Kidney (tissue), 14 donors: ENCODE measurements around the gene CCDC63. TPM values are rescaled to one million over a fixed set of nuclear protein-coding genes. Genes with fewer than 3 reads are reported as not detected.

Experiments
- DNase-seq, 5 donors: peaks; one replicate each; pipeline ENCODE4 v3.0.0-alpha.2; 2013 to 2020
- FAIRE-seq: peaks from 2 replicates; lab custom pipeline; 2012; peaks lifted over from hg19 to GRCh38; lab: Jason Lieb, UNC
- H3K27ac ChIP-seq, 2 donors: one replicate each; pipeline ENCODE4 v1.7.0; 2013; ENCODE audit warnings: low read depth in 2 of 2, low read length in 2 of 2, inconsistent platforms in 1 of 2
- H3K27me3 ChIP-seq: one replicate; pipeline ENCODE4 v1.7.1; 2013; ENCODE audit warnings: low read length, inconsistent platforms; ENCODE audit not compliant: control insufficient read depth, insufficient read depth
- H3K36me3 ChIP-seq, 3 donors: one replicate each; pipeline versions ENCODE4 v1.7.0 to v1.7.1; 2013; ENCODE audit warnings: low read length in 3 of 3, control low read depth in 1 of 3, inconsistent platforms in 1 of 3; ENCODE audit not compliant: insufficient read depth in 3 of 3, control insufficient read depth in 2 of 3
- H3K4me1 ChIP-seq, 3 donors: one replicate each; pipeline versions ENCODE4 v1.7.0 to v1.7.1; 2013; ENCODE audit warnings: low read length in 3 of 3, inconsistent platforms in 1 of 3, low read depth in 1 of 3; ENCODE audit not compliant: control insufficient read depth in 2 of 3, insufficient read depth in 2 of 3
- H3K4me3 ChIP-seq, 3 donors: one replicate each; pipeline versions ENCODE4 v1.7.0 to v1.8.1; 2013; ENCODE audit warnings: low read length in 3 of 3, control low read depth in 1 of 3, inconsistent platforms in 1 of 3
- H3K9ac ChIP-seq, 3 donors: one replicate each; pipeline versions ENCODE4 v1.7.0 to v1.7.1; 2013; ENCODE audit warnings: low read length in 3 of 3, control low read depth in 1 of 3, inconsistent platforms in 1 of 3
- H3K9me3 ChIP-seq, 3 donors: one replicate each; pipeline versions ENCODE4 v1.7.0 to v1.7.1; 2013; ENCODE audit warnings: low read length in 3 of 3, control low read depth in 1 of 3, inconsistent platforms in 1 of 3; ENCODE audit not compliant: control insufficient read depth in 2 of 3, insufficient read depth in 1 of 3
- intact Hi-C: fragments of 100-400 bp; cut with DNase I; formaldehyde crosslinking; loops from one replicate; pipeline ENCODE4 v1.11.1; 2022
- polyA plus RNA-seq: library from polyadenylated mRNA; stranded (reverse); fragments of 350-450 nt; fragmentation: Illumina TruSeq; extraction: RNeasy Lipid Tissue Mini Kit (QIAGEN cat#74804); gene quantifications from one replicate; pipeline ENCODE4 v1.2.3, GENCODE V29; 2014; ENCODE audit warnings: low read depth, low replicate concordance; ENCODE audit not compliant: insufficient read depth
- total RNA-seq: library from RNA; stranded (reverse); fragmentation: NEBNext Ultra II Directional; extraction: Animal tissue kit (Norgen Biotek cat#: 25700); gene quantifications from one replicate; pipeline ENCODE4 v1.2.1, GENCODE V29; 2021
- TF ChIP-seq, protein P1 (sequence below): IDR thresholded peaks from 3 replicates; pipeline ENCODE4 v1.5.1; 2012; ENCODE audit warnings: mild to moderate bottlenecking, moderate library complexity, borderline replicate concordance; ENCODE audit not compliant: insufficient read depth; ENCODE audit errors: extremely low read depth
- donor health status: control.
- donor health status: control.
- donor health status: control.
- donor health status: control.
- donor health status: control.
- donor health status: DM: yes; HTN: yes; CAD: no.
- donor health status: Normal renal cell carcinoma (clear cell type).

The CCDC63 gene
- total and polyA plus RNA-seq, 2 donors from 2014 or later: not detected

DNA sequence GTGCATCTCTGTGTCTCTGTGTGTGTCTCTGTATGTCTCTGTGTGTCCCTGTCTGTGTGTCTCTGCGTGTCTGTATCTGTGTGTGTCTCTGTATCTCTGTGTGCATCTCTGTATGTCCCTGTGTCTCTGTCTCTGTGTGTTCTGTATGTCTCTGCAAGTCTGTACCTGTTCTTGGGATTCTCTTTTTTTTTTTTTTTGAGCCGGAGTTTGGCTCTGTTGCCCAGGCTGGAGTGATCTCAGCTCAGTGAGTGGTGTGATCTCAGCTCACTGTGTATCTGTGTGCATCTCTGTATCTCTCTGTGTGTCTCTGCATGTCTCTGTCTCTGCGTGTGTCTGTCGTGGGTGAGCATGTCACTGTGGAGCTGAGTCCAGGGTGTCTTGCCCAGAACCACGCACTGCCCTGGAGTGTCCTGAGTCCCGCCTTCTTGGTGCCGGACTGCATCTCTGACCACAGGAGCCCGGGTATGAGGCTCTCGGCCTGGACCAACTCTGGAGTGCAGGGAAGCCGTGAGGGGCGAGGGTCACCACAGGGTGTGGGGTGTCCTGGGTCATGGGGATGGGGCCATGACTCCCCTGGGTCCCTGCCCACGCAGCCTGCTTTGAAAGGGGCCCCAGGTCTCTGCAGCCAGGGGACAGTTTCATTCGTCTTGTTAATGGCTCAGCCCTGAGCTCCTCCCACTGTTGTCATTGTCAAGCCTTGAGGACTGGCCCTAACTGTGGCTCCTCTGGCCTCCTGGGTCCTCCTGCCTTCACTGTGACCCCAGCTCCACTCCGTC, 61.8 kb downstream of the CCDC63 start:
- peak in 1 of 5 donors; percentile 39 for DNase-seq
- Histone ChIP-seq H3K4me1 (no peaks in the 10 kb centered on the region), H3K9me3 (no peaks in the 10 kb centered on the region), H3K9ac (no peak overlapping the region), H3K27ac (no peak overlapping the region), H3K4me3 (no peak overlapping the region), H3K36me3 (no peaks in the 10 kb centered on the region), H3K27me3 (no peaks in the 10 kb centered on the region)
- TF ChIP-seq, protein P1, sequence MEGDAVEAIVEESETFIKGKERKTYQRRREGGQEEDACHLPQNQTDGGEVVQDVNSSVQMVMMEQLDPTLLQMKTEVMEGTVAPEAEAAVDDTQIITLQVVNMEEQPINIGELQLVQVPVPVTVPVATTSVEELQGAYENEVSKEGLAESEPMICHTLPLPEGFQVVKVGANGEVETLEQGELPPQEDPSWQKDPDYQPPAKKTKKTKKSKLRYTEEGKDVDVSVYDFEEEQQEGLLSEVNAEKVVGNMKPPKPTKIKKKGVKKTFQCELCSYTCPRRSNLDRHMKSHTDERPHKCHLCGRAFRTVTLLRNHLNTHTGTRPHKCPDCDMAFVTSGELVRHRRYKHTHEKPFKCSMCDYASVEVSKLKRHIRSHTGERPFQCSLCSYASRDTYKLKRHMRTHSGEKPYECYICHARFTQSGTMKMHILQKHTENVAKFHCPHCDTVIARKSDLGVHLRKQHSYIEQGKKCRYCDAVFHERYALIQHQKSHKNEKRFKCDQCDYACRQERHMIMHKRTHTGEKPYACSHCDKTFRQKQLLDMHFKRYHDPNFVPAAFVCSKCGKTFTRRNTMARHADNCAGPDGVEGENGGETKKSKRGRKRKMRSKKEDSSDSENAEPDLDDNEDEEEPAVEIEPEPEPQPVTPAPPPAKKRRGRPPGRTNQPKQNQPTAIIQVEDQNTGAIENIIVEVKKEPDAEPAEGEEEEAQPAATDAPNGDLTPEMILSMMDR: no peak
- intact Hi-C loops: no loop called here
- FAIRE-seq: no peak

DNA sequence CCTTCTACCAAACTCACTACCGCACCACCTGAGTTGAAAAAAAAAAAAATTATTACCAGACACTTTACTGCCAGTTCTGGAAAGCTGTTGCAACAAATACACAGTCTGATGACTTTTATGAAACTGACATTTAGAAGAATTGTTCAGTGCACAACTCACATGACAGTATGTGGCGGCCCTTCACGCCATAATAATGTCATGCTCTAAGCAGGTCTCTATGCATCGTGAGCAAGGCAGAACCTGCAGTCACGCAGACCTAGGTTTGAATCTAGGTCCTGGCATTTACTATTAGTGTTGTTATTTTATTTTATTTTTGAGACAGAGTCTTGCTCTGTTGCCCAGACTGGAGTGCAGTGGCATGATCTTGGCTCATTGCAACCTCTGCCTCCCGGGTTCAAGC, 65.5 kb downstream of the CCDC63 start:
- no peak for FAIRE-seq
- Histone ChIP-seq H3K27ac (no peak overlapping the region), H3K27me3 (no peaks in the 10 kb centered on the region), H3K36me3 (no peaks in the 10 kb centered on the region), H3K4me3 (no peak overlapping the region), H3K4me1 (no peaks in the 10 kb centered on the region), H3K9me3 (no peaks in the 10 kb centered on the region), H3K9ac (no peak overlapping the region)
- intact Hi-C loops: no loop called here
- no peak for DNase-seq
- TF ChIP-seq, protein P1: no peak

DNA sequence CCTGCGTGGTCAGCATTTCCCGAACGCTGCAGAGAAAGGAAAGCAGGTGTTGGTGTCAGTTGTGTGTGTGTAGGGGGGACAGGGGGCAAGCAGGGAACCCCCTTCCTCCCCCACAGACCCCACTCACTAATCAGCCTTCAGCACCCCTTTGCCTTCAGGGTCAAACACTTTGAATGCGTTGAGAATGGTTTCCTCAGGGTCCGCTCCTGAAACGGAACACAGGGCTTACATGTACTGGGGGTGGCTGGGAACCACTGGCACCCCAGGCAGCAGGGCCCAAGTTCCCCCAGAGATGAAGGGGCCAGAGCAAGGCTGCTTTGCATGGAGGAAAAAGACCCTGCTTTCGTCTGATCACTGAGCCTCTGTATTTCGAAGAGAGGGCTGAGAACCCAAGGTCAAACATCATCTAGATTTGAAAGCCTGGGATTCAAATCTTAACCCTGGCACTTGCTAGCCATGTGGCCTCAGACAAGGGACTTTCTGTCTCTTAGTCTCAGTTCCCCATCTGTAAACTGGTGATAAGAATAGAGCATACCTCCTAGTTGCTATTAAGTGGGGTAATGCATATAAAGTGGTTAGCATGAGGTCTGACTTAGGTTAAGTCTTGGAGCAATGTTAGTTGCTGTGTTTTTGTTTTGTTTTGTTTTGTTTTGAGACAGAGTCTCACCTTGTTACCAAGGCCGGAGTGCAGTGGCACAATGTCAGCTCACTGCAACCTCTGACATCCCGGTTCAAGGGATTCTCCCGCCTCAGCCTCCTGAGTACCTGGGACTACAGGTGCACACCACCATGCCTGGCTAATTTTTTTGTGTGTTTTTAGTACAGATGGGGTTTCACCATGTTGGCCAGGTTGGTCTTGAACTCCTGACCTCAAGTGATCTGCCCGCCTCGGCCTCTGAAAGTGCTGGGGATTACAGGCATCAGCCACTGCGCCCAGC, 66.6 kb downstream of the CCDC63 start:
- no peaks in the 10 kb centered on the region for H3K9me3 ChIP-seq
- FAIRE-seq: no peak
- no peak overlapping the region for H3K9ac ChIP-seq

More for the DNA sequence above, 66.6 kb downstream of the CCDC63 start:
- Histone ChIP-seq H3K27ac (no peak overlapping the region), H3K4me3 (no peak overlapping the region), H3K27me3 (no peaks in the 10 kb centered on the region), H3K4me1 (no peaks in the 10 kb centered on the region), H3K36me3 (no peaks in the 10 kb centered on the region)
- peak in 1 of 5 donors; percentile 26 for DNase-seq
- intact Hi-C loops: no loop called here
- TF ChIP-seq, protein P1: no peak
